ENCODE results near the gene OSMR. TPM values are rescaled to one million over a fixed set of nuclear protein-coding genes. Genes with fewer than 3 reads are reported as not detected.

Gene OSMR
- total and polyA plus RNA-seq, 2 experiments from 2014 or later: 1.5 to 2.6 TPM

DNA sequence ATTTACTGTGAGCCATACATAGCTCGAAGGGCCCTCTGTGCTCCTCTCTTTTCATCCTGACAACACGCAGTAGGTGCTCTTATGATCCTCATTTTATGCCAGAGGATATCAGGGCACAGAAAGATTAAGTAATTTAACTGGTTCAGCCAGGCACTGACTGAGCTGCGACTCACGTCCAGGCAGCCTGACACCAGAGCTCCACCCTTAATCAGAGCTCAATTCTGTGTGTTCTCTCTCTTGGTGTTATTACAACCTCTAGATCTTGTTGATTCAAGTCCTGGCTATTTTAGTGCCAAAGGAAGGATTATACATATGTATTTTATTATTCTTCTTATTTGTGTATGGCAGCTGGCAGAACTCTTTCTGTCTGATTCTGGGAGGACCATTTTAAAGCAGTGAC is 59.7 kb downstream of the OSMR start (continued):
- TF ChIP-seq, protein P1, sequence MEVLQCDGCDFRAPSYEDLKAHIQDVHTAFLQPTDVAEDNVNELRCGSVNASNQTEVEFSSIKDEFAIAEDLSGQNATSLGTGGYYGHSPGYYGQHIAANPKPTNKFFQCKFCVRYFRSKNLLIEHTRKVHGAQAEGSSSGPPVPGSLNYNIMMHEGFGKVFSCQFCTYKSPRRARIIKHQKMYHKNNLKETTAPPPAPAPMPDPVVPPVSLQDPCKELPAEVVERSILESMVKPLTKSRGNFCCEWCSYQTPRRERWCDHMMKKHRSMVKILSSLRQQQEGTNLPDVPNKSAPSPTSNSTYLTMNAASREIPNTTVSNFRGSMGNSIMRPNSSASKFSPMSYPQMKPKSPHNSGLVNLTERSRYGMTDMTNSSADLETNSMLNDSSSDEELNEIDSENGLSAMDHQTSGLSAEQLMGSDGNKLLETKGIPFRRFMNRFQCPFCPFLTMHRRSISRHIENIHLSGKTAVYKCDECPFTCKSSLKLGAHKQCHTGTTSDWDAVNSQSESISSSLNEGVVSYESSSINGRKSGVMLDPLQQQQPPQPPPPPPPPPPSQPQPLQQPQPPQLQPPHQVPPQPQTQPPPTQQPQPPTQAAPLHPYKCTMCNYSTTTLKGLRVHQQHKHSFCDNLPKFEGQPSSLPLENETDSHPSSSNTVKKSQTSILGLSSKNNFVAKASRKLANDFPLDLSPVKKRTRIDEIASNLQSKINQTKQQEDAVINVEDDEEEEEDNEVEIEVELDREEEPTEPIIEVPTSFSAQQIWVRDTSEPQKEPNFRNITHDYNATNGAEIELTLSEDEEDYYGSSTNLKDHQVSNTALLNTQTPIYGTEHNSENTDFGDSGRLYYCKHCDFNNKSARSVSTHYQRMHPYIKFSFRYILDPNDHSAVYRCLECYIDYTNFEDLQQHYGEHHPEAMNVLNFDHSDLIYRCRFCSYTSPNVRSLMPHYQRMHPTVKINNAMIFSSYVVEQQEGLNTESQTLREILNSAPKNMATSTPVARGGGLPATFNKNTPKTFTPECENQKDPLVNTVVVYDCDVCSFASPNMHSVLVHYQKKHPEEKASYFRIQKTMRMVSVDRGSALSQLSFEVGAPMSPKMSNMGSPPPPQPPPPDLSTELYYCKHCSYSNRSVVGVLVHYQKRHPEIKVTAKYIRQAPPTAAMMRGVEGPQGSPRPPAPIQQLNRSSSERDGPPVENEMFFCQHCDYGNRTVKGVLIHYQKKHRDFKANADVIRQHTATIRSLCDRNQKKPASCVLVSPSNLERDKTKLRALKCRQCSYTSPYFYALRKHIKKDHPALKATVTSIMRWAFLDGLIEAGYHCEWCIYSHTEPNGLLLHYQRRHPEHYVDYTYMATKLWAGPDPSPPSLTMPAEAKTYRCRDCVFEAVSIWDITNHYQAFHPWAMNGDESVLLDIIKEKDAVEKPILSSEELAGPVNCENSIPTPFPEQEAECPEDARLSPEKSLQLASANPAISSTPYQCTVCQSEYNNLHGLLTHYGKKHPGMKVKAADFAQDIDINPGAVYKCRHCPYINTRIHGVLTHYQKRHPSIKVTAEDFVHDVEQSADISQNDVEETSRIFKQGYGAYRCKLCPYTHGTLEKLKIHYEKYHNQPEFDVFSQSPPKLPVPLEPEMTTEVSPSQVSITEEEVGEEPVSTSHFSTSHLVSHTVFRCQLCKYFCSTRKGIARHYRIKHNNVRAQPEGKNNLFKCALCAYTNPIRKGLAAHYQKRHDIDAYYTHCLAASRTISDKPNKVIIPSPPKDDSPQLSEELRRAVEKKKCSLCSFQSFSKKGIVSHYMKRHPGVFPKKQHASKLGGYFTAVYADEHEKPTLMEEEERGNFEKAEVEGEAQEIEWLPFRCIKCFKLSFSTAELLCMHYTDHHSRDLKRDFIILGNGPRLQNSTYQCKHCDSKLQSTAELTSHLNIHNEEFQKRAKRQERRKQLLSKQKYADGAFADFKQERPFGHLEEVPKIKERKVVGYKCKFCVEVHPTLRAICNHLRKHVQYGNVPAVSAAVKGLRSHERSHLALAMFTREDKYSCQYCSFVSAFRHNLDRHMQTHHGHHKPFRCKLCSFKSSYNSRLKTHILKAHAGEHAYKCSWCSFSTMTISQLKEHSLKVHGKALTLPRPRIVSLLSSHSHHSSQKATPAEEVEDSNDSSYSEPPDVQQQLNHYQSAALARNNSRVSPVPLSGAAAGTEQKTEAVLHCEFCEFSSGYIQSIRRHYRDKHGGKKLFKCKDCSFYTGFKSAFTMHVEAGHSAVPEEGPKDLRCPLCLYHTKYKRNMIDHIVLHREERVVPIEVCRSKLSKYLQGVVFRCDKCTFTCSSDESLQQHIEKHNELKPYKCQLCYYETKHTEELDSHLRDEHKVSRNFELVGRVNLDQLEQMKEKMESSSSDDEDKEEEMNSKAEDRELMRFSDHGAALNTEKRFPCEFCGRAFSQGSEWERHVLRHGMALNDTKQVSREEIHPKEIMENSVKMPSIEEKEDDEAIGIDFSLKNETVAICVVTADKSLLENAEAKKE (CRISPR knock-in tag; IDR thresholded peaks at IDR 0.05): no peak
- no peak for TF ChIP-seq NANOG (IDR thresholded peaks at IDR 0.05; ENCODE audit: borderline replicate concordance)

DNA sequence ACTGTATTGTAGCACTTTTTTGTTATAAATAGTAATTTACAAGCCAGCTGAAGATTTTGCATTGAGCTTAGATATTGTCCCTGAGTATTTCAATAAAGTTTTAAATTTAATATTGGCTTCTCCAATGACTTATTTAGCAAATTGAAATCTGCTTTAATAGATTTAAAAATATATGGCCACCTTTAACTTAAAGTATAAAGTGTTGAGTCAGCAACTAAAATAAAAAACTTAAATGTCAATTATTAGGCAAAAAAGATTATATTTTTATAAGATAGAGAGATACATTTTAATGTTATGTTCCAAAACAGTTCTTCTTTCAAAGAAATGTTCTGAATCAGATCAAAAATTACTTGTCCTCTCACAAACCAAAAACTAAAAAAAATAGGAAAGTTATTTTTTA is 60.7 kb downstream of the OSMR start:
- ATAC-seq: no peak
- Histone ChIP-seq H2AFZ (no peak overlapping the region), H3K4me2 (no peak overlapping the region), H3K9me2 (ENCODE audit: insufficient read depth) (peaks cover 7% of the 10 kb centered on the region; the same call in 1 of the 2 replicates), H3K36me3 (ENCODE audit: insufficient read depth) (no peaks in the 10 kb centered on the region), H3K27me3 (ENCODE audit: insufficient read depth) (no peaks in the 10 kb centered on the region), H3F3A (replicated peaks; ENCODE audit: low read depth) (no peaks in the 10 kb centered on the region), H3K4me3 (no peak overlapping the region), H3K27ac (ENCODE audit: low read depth) (no peak overlapping the region), H4K20me1 (replicated peaks; ENCODE audit: insufficient read depth) (no peaks in the 10 kb centered on the region), H3K4me1 (ENCODE audit: insufficient read depth) (no peaks in the 10 kb centered on the region), H3K79me2 (replicated peaks; ENCODE audit: insufficient read depth) (no peaks in the 10 kb centered on the region)
- no peak overlapping the region for H3K4me3 Mint-ChIP-seq
- peaks cover 30% of the 10 kb centered on the region for H3K9me3 Mint-ChIP-seq
- peaks cover 23% of the 10 kb centered on the region for H3K36me3 Mint-ChIP-seq (ENCODE audit: low read depth)
- no peak overlapping the region for H3K27ac Mint-ChIP-seq
- H3K4me1 Mint-ChIP-seq: no peaks in the 10 kb centered on the region; the same call in 2 of the 3 replicates
- no peak for DNase-seq (ENCODE audit: low spot score)
- H3K27me3 Mint-ChIP-seq (ENCODE audit: insufficient read depth, low read depth, poor library complexity): no peaks in the 10 kb centered on the region
- TF ChIP-seq EZH2 (IDR thresholded peaks at IDR 0.05; ENCODE audit: low read depth, unreplicated experiment) (no peak), REST (IDR thresholded peaks at IDR 0.05; ENCODE audit: unreplicated experiment) (no peak), NANOG (IDR thresholded peaks at IDR 0.05; ENCODE audit: borderline replicate concordance) (no peak), JUNB (IDR thresholded peaks at IDR 0.05; ENCODE audit: unreplicated experiment) (no peak), ZNF114 (CRISPR knock-in tag; IDR thresholded peaks at IDR 0.05) (no peak), ETS1 (IDR thresholded peaks at IDR 0.05) (no peak), EZH2phosphoT487 (IDR thresholded peaks at IDR 0.05; ENCODE audit: unreplicated experiment) (no peak), ZNF331 (CRISPR knock-in tag; IDR thresholded peaks at IDR 0.05; ENCODE audit: low read depth) (no peak), STAT1 (IDR thresholded peaks at IDR 0.05; ENCODE audit: unreplicated experiment) (no peak), POLR2AphosphoS5 (IDR thresholded peaks at IDR 0.05; ENCODE audit: low read depth) (no peak)
- TF ChIP-seq, protein P2, sequence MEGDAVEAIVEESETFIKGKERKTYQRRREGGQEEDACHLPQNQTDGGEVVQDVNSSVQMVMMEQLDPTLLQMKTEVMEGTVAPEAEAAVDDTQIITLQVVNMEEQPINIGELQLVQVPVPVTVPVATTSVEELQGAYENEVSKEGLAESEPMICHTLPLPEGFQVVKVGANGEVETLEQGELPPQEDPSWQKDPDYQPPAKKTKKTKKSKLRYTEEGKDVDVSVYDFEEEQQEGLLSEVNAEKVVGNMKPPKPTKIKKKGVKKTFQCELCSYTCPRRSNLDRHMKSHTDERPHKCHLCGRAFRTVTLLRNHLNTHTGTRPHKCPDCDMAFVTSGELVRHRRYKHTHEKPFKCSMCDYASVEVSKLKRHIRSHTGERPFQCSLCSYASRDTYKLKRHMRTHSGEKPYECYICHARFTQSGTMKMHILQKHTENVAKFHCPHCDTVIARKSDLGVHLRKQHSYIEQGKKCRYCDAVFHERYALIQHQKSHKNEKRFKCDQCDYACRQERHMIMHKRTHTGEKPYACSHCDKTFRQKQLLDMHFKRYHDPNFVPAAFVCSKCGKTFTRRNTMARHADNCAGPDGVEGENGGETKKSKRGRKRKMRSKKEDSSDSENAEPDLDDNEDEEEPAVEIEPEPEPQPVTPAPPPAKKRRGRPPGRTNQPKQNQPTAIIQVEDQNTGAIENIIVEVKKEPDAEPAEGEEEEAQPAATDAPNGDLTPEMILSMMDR (conservative IDR thresholded peaks at IDR 0.05; ENCODE audit: low read depth in 2 of 2): no peak

Measured in GM23338 (cell line).